ENCODE measurements around the gene OLA1.

DNA sequence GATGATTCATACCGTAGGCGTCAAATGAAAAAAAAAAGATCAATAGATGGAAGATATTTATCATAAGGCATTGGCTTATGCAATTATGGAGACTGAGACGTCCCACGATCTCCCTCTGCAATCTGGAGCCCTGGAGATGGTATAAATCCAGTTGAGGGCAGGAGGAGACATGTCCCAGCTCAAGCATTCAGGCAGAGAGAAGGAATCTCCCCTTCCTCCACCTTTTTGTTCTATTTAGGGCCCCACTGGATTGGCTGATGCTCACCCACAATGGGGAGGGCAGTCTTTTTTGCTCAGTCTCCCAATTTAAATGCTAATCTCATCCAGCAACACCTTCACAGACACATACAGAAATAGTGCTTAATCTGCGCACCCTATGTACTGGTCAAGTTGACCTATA lies 18.0 kb upstream of the OLA1 start:
- no peak for TF ChIP-seq EZH2 (IDR thresholded peaks at IDR 0.05)
- TF ChIP-seq POLR2AphosphoS5 (IDR thresholded peaks at IDR 0.05; ENCODE audit: borderline replicate concordance, low read depth, low read length): no peak
- TF ChIP-seq FOXP2 (optimal IDR thresholded peaks at IDR 0.05; ENCODE audit: control extremely low read depth, extremely low read length, insufficient read depth): no peak

Data from SK-N-MC (cell line).